NB4 (cell line): ENCODE measurements around the gene GRM7.

Experiments
- DNase-seq: peaks from one replicate; pipeline ENCODE4 v3.0.0; 2010; ENCODE audit warnings: low read depth
- H3K4me3 ChIP-seq: one replicate; pipeline ENCODE4 v1.5.1; 2011; ENCODE audit warnings: mild to moderate bottlenecking, low read depth, low read length, moderate library complexity
- CTCF ChIP-seq: IDR thresholded peaks from one replicate; pipeline ENCODE4 v1.5.1; 2012; ENCODE audit warnings: low read depth, low read length
- MAX ChIP-seq: IDR thresholded peaks from 2 replicates; pipeline ENCODE4 v1.6.1; 2011; ENCODE audit warnings: low read depth, low read length
- MYC ChIP-seq: IDR thresholded peaks from 2 replicates; pipeline ENCODE4 v1.6.1; 2011; ENCODE audit warnings: low read depth, low read length
- POLR2A ChIP-seq: IDR thresholded peaks from 2 replicates; pipeline ENCODE4 v1.6.1; 2011; ENCODE audit warnings: mild to moderate bottlenecking; ENCODE audit not compliant: insufficient read length; ENCODE audit errors: extremely low read depth

GRM7 gene

GRCh38 chr3:7158516-7158915 is 297.6 kb downstream of the GRM7 start:
- H3K4me3 ChIP-seq: no peak overlapping the region
- no peak for DNase-seq
- TF ChIP-seq MAX (no peak), POLR2A (no peak), CTCF (no peak), MYC (no peak)

GRCh38 chr3:7160689-7161088 is 299.8 kb downstream of the GRM7 start:
- TF ChIP-seq POLR2A: no peak
- TF ChIP-seq MYC: no peak
- TF ChIP-seq MAX: no peak
- no peak for TF ChIP-seq CTCF
- no peak for DNase-seq
- H3K4me3 ChIP-seq: no peak overlapping the region

- TF ChIP-seq POLR2A: no peak
- no peak for TF ChIP-seq MYC
- TF ChIP-seq MAX: no peak
- TF ChIP-seq CTCF: no peak
- DNase-seq: no peak
Measured at GRCh38 chr3:7166460-7166859, 305.5 kb downstream of the GRM7 start.

GRCh38 chr3:7171493-7171892 is 310.6 kb downstream of the GRM7 start:
- H3K4me3 ChIP-seq: no peak overlapping the region
- TF ChIP-seq MAX: no peak
- no peak for TF ChIP-seq POLR2A
- TF ChIP-seq MYC: no peak
- TF ChIP-seq CTCF: no peak

More at GRCh38 chr3:7166460-7166859, 305.5 kb downstream of the GRM7 start:
- H3K4me3 ChIP-seq: no peak overlapping the region

GRCh38 chr3:7172996-7173395 is 312.1 kb downstream of the GRM7 start:
- no peak overlapping the region for H3K4me3 ChIP-seq
- no peak for TF ChIP-seq POLR2A
- TF ChIP-seq CTCF: no peak

More at GRCh38 chr3:7171493-7171892, 310.6 kb downstream of the GRM7 start:
- no peak for DNase-seq

GRCh38 chr3:7188551-7188950 is 327.6 kb downstream of the GRM7 start:
- no peak for DNase-seq
- no peak for TF ChIP-seq POLR2A
- no peak overlapping the region for H3K4me3 ChIP-seq

More at GRCh38 chr3:7172996-7173395, 312.1 kb downstream of the GRM7 start:
- DNase-seq: no peak

GRCh38 chr3:7190095-7190494 is 329.2 kb downstream of the GRM7 start:
- no peak for TF ChIP-seq CTCF
- TF ChIP-seq MYC: no peak
- TF ChIP-seq POLR2A: no peak
- no peak for TF ChIP-seq MAX
- no peak overlapping the region for H3K4me3 ChIP-seq
- no peak for DNase-seq
